NCI-H1417 treated with DMSO at 0.1 percent for 48 hours (cell line): ENCODE results near the gene MYOG.

Experiments
- DNase-seq: peaks from one replicate; lab custom pipeline; 2025; lab: John Stamatoyannopoulos, UW

The MYOG gene

DNA sequence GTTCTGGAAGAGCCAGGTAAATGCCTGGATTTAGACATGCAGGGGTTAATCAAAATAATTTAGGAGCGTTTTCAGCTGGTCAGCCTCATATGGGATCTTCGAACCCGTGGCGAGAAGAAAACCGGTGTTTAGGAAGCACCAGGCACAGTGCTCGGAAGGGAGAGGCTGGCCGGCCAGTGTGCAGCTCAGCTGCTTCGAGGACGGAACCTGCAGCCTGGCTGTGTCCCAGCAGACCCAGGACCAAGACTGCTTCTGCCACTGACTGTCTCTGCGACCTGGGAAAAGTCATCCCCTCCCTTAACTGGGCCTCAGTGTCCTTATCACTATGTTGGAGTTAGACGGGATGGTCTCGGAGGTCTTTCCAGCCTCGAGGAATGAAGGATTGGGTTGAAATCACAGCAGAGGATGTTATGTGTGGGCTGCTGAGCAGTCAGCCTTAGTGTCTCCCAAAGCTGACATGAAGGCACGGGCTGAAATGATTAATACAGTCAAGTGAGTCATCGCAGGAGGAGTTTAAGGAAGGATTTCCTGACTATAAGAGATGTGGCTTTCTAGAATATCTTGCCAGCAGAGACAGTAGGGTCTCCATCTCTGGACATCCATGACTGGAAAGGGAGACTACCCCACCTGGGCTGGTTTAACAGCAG lies 38.7 kb downstream of the MYOG start:
- DNase-seq: no peak

DNA sequence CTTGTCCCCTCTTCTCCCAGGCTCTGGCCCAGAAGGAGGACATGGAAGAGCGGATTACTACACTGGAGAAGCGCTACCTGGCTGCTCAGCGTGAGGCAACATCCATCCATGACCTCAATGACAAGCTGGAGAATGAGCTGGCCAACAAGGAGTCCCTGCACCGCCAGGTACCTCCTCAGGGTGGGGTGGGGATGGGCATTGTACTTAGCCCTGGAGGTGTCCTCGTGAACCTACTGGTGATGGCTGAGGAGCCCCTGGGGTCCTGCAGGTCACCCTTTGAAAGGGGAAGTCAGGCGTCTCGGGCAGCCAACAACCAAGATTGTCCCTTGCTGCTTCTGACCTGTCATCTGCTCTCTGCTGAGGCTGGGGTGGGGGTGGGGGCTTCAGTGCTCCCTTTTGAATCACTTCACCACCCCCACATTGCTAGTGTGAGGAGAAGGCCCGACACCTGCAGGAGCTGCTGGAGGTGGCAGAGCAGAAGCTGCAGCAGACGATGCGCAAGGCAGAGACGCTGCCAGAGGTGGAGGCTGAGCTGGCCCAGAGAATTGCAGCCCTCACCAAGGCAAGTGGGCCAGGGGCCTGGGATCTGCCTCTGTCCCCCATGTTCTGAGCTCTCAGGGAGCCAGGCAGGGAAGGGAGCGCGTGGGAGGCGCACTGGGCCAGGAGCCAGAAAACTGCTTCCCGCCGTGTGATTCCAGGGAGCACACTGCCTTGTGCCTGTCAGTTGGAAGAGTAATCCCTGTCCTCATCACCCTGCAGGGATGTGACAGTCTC lies 39.8 kb downstream of the MYOG start:
- no peak for DNase-seq

DNA sequence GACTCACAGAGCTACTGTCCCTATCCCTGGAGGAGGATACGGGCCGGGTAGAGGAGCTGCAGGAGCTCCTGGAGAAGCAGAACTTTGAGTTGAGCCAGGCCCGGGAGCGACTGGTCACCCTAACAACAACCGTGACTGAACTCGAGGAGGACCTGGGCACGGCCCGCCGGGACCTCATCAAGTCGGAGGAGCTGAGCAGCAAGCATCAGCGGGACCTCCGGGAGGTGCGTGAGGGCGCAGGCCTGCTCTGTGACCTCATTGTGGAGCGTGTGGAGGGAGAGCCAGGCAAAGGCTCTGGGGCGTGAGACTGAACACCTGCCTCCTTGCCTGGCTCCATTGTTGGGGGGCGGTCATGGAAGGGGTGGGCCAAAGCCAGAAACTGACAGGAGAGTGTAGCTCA lies 40.5 kb downstream of the MYOG start:
- DNase-seq: no peak

DNA sequence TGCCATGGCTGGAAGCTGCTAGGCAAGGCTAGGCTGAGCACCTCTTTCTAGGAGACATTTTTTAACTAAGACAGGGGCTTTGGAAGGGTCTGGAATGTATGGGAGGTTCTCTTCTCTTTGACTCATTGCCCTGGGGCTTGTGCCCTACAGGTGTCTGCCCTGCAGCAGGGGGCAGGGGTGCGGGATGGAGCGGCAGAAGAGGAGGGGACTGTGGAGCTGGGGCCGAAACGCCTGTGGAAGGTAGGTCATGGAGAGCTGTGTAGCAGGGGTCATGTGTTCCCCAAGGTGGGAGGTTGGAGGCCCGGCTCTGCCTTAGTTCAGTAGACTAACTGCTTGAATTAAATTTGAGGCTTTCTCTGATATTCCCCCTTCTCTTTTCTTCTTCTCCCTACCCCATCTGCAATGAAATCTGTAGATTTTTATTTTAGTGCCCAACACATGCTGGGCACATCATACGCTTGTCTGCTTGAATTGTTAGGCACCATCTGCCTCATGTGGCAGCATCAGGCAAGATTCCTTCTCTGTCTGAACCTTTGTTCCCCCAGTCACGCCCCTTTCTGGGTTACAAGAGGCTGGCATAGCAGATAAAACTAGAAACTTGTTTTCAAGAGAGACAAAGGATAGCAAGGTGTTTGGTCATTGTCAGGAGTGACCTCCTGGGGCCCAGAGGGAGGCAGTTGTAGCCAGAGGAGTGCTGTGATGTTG lies 41.1 kb downstream of the MYOG start:
- DNase-seq: no peak

DNA sequence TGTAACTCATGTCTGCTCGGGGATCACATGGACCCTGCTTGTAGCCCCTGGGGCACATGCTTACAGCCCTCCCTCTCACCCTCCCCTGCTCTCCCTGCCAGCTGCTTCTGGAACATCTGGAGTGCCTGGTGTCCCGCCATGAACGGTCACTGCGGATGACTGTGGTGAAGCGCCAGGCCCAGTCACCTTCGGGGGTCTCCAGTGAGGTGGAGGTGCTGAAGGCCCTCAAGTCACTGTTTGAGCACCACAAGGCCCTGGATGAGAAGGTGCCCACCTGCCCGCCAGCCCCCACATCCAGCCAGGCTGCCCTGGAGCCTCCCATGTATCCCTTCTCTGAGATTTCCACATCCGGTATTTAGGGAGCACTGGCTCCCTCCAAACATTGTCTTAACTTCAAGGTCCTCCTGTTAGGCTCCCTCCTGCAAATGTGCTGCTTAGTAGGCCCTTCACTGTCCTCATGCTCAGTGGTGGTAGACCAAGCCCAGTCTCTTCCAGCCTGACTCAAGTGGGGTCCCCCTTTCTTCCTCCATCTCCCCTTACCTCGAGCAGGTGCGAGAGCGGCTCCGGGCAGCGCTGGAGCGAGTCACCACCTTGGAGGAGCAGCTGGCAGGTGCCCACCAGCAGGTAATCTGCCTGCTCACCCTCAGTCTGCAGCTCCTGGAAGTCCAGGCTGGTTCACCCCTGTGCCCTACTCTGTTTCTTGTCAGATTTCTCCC lies 41.8 kb downstream of the MYOG start:
- DNase-seq: no peak

DNA sequence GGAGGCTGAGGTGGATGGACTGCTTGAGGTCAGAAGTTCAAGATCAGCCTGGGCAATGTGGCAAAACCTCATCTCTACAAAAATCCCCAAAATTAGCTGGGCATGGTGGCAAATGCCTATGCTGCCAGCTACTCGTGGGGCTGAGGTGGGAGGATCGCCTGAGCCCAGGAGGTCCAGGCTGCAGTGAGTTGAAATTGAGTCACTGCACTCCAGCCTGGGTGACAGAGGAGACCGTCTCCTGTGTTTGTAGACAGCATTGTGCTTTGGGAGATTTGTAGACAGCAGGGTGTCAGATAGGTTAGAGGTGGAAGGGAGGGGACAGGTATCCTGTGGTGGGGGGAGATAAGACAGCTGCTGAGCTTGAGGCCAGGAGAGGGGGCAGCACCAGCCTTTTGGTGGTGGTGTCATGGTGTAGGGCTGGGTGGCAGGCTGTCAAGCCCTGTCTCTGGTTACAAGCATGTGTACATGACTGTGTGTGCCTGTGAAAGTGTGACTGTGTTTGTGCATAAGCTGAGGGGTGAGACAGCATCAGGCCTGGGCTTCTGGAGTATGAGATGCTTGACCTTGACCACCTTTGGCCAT lies 44.4 kb downstream of the MYOG start:
- DNase-seq: no peak

DNA sequence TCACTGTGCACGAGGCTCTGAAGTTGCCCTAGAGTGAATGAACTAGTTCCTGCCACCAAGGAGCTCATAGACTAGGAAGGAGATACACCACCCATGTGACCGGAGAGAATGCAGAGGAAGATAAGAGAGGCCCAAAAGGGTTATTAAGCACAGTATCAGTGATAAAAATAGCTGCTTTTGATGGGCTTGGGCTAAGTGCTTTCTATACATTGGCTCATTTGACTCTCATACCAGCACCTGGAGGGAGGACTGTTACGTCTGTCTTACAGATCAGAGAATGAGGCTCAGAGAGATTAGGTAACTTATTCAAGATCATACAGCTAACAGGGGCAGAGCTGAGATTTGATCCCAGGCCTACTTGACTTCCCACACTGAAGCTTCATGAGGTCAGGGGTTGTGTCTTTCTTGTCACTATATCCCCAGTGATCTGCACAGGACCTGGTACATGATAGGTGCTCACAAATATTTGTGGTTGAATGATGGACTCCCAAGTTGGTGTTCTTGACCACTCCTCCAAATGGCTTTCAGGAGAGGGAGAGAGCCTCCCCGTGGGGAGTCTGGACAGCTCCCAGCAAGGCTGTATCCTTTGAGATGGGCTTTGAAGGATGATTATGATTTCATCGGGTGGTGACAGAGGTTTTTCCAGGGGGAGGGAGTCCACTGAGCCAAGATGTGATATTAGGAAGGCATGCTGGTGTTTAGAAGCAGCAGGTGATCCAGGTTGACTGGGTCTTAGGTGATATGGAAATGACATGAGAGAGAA lies 45.1 kb downstream of the MYOG start:
- no peak for DNase-seq

DNA sequence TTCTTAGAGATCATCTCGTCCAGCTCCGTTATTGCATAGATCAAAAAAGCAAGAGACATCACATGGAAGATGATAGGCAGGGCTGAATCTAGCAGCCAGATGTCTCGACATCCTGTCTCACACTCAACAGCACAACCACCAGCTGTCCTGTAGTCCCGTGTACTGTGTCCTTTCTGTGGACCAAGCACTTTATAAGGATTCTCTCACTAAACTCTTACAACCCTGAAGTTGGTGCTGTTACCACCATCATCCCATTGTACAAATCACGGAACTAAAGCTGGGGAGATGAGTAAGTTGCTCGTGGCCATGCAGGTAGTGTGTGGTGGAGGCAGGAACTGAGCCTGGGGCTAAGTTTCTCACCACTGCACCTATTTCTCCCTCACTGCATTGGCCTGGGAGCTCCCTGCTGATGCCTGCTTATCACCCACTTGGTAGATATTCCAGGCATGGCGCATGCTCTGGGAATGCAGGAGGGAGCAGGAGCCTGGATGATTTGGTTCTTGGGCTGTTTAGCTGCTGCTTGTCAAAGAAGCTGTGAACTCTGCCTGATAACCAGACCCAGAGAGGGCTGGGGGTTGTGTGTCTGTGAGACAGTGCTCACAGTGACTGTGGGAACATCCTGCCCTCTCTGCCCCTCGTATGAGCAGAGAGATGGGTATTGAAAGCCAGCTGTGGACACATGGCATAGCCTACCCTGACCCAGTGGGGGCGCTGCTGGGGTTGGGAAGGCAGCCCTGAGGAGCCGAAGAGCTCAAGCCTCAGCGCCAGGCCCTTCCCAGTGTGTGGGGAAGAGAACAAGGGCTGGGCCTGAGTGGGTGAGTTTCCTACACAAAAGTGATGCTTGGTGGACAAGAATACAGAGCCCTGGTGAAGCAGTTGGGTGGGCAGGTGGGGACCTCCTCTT lies 46.0 kb downstream of the MYOG start:
- DNase-seq: no peak

DNA sequence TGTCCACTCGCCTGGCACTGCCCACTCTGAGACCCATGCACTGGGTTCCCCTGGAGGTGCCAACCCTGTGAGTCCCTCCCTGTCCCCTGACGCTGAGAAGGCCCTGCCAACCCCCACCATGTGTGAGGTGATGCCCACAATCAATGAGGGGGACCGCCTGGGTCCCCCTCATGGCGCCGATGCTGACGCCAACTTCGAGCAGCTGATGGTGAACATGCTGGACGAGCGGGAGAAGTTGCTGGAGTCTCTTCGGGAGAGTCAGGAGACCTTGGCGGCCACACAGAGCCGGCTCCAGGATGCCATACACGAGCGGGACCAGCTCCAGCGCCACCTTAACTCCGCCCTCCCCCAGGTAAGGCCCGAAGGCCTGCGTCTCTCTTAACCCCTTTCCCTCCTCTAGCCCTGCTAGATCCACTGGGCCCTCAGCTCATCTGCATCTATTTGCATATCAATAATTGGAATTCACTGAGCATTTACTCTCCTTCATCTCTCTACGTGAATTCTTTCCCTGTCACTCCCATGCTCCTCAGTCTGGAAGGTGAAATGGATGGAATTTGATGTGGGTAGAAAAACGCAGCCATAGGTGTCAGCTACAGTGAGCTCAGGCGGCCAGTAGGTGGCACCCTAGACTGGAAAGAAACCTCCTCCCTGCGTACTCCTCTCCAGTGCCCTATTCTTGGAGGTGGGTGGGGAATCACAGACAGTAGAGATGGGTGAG lies 46.8 kb downstream of the MYOG start:
- peak; percentile 41 for DNase-seq

DNA sequence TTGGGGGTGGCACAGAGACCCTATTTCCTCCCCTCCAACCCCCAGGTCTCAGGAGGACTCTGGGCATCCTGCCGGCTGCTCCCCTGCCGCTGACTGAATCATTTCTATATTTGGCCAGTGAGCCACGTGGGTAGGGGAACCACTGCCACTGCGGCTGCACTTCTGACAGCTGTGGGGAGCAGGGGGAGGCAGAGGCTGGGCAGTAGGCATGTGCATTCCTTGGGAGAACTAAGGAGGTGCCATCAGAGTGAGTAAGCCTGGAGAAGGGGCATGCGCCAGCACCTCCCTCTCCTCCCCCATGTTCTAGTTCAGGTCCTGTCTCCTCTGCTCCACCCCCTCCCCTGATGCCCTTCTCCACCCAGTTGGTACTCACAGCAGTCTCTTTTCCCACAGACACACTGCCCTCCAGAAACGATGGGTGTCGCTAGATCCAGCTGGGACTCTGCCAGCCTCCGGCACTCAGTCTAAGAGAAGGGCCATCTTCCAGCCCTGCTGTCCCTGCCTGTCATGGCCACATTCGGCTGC lies 47.5 kb downstream of the MYOG start:
- DNase-seq: no peak

DNA sequence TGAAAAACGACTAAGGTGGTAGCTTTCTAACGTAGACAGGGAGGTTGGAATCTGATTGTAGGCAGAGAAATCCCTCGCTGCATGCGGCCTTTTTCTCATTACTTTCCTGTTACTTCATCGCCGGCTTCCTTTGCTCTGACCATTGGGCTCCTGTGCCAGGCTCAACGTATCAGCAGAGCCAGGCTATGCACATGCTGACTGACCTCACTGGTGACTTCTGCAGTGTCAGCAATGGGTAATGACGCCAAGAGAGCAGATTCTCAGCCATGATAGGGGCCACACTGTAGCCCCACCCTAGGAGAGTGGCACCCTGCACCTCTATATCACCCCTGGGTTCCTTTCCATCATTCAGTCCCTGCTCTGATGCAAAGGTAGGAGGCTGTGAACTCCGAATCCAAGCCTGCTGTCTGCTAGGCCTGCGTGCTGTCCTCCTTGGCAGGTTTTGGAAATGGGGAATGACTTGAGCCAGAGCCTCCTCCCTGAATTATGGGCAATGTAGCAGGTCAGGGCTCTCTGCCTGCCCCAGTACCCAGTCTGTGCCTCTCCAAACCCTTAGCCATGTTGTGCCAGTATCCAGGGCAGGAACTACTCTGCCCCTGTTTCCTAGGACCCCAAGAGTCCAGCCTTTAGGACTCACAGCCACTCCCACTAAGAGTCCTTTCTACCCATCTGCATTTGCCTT lies 48.2 kb downstream of the MYOG start:
- DNase-seq: no peak

DNA sequence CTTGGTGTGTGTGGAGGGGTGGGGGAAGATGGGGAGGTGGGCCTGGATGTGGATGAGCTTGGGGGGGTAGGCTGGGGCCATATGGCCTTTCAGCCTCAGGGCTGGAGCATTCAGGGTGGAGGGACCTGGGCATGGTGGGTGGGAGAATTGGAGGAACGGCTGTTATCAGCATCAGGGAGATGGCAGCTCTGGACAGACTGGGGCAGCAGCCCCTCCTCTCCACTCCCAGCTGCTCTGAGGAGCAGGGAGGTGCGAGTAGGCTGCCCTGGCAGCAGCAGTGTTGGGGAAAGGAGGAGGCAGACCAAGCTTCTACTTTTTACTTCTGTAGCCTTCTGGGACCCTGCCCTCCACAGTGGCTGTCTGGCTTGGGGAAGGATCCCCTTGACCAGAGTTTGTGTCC lies 49.3 kb downstream of the MYOG start:
- DNase-seq: no peak

DNA sequence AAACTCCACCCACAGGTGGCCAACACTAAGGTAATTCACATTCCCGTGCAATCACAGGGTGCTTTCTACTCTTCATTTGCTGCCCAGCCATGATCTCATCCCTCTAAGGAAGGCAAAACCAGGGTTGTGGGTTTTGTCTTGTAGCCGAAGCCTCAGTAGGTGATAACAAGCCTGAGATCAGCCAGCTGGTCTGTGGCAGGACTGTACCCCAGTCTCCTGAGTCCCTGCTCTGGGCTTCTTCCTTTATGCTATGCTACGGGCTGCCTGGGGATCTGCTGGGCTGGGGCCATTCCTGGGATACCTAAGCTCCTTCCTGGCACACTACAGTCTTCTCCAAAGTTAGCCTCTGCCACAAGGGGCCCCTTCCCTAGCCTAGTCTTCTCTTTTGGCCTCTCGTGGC lies 49.7 kb downstream of the MYOG start:
- DNase-seq: no peak

DNA sequence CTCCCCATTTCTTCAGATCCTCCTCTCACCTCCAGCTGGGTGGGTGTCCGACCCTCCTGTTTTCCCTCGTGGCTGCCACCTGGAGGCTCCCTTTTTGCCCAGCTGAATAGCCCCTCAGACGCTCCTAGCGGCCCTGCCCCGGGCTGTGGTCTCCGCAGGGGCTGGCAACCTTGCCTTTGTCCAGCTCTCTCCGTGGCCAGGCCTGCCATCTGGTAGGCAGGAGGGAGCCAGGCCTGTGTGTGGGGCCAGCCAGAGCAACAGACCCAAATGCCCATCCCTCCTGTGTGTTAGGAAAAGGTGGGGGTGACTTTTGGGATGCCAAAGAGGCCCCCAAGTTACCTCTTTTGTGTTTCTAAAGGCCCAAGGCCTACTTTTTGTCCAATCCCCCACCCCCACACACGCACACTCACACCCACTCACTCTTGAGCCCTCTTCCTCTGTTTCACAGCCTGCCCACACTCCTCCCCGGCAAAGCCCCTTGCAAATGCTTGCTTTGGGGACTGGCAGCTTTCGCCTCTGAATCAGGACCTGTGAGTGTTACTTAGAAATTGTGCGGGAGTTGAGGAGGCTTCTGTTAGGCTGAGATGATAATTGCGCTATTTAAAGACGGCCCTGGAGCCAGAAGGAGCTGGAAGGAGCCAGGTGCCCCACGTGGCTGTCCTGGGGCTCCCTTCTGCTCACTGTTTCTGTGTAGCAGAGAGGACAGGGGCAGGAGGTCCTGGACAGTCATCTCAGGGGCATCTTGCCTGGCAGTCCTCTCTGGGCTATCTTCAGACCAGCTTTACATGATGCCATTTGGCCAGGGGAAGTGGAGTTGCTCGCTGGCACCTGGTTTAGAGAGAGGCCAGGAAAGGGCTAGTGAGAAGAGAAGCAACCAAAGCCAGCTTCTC lies 50.5 kb downstream of the MYOG start:
- DNase-seq: no peak

DNA sequence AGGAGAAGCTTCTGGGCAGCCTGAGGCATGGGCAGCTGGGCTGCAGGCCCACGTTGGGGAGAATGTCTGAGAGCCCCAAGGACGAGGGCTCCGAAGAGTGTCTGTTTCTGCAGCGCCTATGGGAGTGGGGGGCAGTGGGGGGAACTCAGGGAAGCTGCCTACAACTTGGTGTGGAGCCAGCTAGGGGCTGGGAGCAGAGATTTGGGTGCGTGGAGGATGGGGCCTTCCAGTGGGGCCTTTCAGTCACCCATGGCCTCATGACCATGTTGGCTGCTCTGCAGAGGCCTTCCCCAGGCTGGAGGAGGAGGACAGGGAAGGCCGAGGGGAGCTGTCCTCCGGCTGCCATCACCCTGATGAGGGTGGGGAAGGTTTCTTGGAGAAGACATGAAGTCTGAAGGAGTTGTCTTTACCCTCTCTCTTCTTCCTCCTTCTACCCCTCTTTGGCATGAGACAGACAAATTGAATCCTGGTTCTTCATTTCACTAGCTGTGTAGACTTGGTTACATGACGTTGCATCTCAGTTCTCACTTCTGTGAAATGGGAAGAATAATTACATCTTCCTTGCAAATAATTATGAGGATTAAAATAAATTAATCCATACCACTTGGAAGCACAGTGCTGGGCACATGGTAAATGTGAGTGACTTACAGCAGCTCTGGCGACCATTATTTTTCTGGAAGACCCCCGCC lies 51.2 kb downstream of the MYOG start:
- no peak for DNase-seq

DNA sequence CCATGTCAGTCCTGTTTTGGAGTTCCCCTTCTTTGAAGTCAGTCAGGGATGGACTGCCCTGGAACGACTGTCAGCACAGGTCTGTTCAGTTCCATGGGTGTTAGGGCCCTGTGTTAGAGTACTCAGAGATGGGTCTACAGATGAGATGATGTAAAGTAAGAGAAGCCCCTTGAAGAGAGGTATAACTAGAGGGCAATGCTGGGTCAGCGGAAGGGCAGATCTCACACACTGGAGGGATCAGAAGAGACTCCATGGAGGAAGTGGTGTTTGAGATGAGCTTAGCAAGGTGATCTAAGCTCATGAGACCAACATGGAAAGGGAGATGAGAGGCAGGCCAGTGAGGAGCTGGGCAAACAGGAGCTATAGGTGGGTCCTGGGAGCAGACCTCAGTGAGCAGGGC lies 51.9 kb downstream of the MYOG start:
- no peak for DNase-seq

DNA sequence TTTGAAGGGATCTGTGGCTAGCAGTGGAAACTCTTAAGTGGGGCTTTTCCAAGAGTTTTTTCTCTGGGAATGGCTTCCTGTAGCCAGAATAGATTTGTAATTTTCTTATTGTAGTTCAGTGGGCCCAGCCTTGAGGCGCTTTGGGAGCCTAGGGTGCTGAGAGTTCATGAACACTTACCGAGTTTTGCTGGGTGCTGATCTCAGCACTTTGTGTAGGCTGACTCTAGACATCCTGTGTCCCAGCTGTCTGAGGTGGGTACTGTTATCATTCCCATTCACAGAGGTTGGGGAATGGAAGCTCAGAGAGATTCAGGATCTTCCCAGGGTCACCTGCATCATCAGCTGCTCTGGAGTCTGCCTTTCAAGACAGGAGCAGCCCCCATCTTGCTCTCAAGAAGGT lies 52.5 kb downstream of the MYOG start:
- DNase-seq: no peak
